Measurements from ENCODE around the gene PLXNB1. TPM values are rescaled to one million over a fixed set of nuclear protein-coding genes. Genes with fewer than 3 reads are reported as not detected.
A peak's percentile ranks its signal among the peaks of the same experiment; 100 is the strongest.

Gene PLXNB1
- total and polyA plus RNA-seq, 2 of the 13 experiments (the other 11 are each of a cell fraction or from before 2014, with no cell fraction given), result 86.0 to 143 TPM

DNA sequence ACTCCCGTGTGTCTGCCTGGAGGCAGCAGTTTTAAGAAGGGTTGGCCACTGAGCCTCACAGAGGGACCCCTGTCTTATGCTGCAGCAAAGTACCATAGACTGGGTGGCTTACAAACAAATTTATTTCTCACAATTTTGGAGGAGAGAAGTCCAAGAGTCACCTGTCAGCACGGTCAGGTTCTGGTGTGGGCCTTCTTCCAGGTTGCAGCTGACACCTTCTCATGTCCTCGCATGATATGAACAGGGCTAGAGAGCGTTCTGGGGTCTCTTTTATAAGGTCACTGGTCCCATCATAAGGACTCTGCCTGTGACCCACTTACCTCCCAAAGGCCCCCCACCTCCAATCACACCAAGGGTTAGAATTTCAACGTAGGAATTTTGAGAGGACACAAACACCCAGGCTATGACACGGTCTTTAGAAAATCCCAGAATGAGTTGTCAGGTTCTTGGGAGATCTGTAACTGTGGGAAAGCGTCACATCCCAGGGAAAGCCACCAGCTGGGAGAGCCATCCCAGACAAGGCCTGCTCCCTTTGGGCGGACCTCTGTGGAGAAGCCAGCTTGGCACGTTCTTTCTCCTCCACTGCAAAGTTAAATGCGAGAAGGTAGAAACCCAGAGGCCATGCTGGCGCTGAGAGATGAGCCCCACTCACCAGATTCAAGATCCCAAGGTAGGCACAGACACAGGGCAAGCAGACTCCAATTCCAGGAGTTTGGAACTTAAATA, 58.1 kb downstream of the PLXNB1 start, which contains the start of gene FBXW12:
Gene FBXW12, plus strand, starts transcription at position 569 of the 726 bp plus-strand sequence. CDS start 549 bp downstream, outside the sequence.
- no peaks in the 10 kb centered on the region for H3K9me3 ChIP-seq (ENCODE audit: low read length)
- H3K4me3 ChIP-seq (replicated peaks in 1 of 3; ENCODE audit: insufficient read depth in 1 of 3, low read depth in 2 of 3, low read length in 3 of 3), result no peak within 1 kb of the TSS
- no TSS peak for BruUV-seq (replicated peaks)
- in situ Hi-C loops (cut with HindIII; ENCODE audit: extremely low pct_ligation_motif_present, low pct_unique_long_range_greater_than_20kb) (no loop called here), intact Hi-C loops (cut with micrococcal nuclease; ENCODE audit: unreplicated experiment) (no loop called here)
- no peak for FAIRE-seq
- ChIA-PET CTCF (ENCODE audit: low intra/inter-chr PET ratio, low total read pairs) (no interaction called here), POLR2A (no interaction called here)
- H3K4me1 ChIP-seq (ENCODE audit: insufficient read depth, low read length), result peaks cover 9% of the 10 kb centered on the region; the same call in 1 of the 2 replicates
- WGBS (ENCODE audit: low lambda C conversion rate), result 45% methylated on average over 11 of the region's 11 CpGs
- no peak within 1 kb of the TSS for H3K9ac ChIP-seq (ENCODE audit: insufficient read depth, low read depth, low read length)
- no peak within 1 kb of the TSS for H2AFZ ChIP-seq (ENCODE audit: low read length)
- peak within 1 kb of the TSS; percentile 20; the same call in 1 of the 2 replicates for H3K4me2 ChIP-seq (ENCODE audit: low read depth, low read length)
- ATAC-seq, result no peak
- TF ChIP-seq, protein P1, sequence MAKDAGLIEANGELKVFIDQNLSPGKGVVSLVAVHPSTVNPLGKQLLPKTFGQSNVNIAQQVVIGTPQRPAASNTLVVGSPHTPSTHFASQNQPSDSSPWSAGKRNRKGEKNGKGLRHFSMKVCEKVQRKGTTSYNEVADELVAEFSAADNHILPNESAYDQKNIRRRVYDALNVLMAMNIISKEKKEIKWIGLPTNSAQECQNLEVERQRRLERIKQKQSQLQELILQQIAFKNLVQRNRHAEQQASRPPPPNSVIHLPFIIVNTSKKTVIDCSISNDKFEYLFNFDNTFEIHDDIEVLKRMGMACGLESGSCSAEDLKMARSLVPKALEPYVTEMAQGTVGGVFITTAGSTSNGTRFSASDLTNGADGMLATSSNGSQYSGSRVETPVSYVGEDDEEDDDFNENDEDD (CRISPR knock-in tag; IDR thresholded peaks at IDR 0.05; ENCODE audit: borderline replicate concordance), result no peak
- TF ChIP-seq ZNF317 (CRISPR knock-in tag; IDR thresholded peaks at IDR 0.05), result no peak
- TF ChIP-seq ZNF333 (CRISPR knock-in tag; IDR thresholded peaks at IDR 0.05; ENCODE audit: borderline replicate concordance), result no peak
- TF ChIP-seq, protein P2, sequence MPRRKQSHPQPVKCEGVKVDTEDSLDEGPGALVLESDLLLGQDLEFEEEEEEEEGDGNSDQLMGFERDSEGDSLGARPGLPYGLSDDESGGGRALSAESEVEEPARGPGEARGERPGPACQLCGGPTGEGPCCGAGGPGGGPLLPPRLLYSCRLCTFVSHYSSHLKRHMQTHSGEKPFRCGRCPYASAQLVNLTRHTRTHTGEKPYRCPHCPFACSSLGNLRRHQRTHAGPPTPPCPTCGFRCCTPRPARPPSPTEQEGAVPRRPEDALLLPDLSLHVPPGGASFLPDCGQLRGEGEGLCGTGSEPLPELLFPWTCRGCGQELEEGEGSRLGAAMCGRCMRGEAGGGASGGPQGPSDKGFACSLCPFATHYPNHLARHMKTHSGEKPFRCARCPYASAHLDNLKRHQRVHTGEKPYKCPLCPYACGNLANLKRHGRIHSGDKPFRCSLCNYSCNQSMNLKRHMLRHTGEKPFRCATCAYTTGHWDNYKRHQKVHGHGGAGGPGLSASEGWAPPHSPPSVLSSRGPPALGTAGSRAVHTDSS (CRISPR knock-in tag; conservative IDR thresholded peaks at IDR 0.05), result no peak
- TF ChIP-seq, protein P3, sequence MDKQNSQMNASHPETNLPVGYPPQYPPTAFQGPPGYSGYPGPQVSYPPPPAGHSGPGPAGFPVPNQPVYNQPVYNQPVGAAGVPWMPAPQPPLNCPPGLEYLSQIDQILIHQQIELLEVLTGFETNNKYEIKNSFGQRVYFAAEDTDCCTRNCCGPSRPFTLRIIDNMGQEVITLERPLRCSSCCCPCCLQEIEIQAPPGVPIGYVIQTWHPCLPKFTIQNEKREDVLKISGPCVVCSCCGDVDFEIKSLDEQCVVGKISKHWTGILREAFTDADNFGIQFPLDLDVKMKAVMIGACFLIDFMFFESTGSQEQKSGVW (CRISPR knock-in tag; IDR thresholded peaks at IDR 0.05; ENCODE audit: borderline replicate concordance), result no peak
- TF ChIP-seq POLR2AphosphoS2 (IDR thresholded peaks at IDR 0.05; ENCODE audit: low read depth, low read length), result no peak
- no peak for TF ChIP-seq MED1 (CRISPR knock-in tag; IDR thresholded peaks at IDR 0.05)
- TF ChIP-seq, protein P4, sequence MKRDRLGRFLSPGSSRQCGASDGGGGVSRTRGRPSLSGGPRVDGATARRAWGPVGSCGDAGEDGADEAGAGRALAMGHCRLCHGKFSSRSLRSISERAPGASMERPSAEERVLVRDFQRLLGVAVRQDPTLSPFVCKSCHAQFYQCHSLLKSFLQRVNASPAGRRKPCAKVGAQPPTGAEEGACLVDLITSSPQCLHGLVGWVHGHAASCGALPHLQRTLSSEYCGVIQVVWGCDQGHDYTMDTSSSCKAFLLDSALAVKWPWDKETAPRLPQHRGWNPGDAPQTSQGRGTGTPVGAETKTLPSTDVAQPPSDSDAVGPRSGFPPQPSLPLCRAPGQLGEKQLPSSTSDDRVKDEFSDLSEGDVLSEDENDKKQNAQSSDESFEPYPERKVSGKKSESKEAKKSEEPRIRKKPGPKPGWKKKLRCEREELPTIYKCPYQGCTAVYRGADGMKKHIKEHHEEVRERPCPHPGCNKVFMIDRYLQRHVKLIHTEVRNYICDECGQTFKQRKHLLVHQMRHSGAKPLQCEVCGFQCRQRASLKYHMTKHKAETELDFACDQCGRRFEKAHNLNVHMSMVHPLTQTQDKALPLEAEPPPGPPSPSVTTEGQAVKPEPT (CRISPR knock-in tag; IDR thresholded peaks at IDR 0.05; ENCODE audit: low read depth), result no peak
- TF ChIP-seq ZNF264 (CRISPR knock-in tag; IDR thresholded peaks at IDR 0.05), result no peak
- TF ChIP-seq, protein P5, sequence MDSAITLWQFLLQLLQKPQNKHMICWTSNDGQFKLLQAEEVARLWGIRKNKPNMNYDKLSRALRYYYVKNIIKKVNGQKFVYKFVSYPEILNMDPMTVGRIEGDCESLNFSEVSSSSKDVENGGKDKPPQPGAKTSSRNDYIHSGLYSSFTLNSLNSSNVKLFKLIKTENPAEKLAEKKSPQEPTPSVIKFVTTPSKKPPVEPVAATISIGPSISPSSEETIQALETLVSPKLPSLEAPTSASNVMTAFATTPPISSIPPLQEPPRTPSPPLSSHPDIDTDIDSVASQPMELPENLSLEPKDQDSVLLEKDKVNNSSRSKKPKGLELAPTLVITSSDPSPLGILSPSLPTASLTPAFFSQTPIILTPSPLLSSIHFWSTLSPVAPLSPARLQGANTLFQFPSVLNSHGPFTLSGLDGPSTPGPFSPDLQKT (CRISPR knock-in tag; IDR thresholded peaks at IDR 0.05; ENCODE audit: borderline replicate concordance), result no peak
- TF ChIP-seq, protein P6, sequence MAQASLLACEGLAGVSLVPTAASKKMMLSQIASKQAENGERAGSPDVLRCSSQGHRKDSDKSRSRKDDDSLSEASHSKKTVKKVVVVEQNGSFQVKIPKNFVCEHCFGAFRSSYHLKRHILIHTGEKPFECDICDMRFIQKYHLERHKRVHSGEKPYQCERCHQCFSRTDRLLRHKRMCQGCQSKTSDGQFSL (CRISPR knock-in tag; IDR thresholded peaks at IDR 0.05), result no peak
- TF ChIP-seq ZNF883 (CRISPR knock-in tag; IDR thresholded peaks at IDR 0.05; ENCODE audit: not compliant biosample characterization), result no peak
- no peak for TF ChIP-seq SCMH1 (CRISPR knock-in tag; IDR thresholded peaks at IDR 0.05; ENCODE audit: borderline replicate concordance)
- TF ChIP-seq KDM2A (CRISPR knock-in tag; IDR thresholded peaks at IDR 0.05; ENCODE audit: borderline replicate concordance, low read depth), result no peak
- no peak for DNase-seq (ENCODE audit: low spot score)
- H3K79me2 ChIP-seq (ENCODE audit: insufficient read depth, low read length), result no peaks in the 10 kb centered on the region
- H3K27ac ChIP-seq (ENCODE audit: extremely low read length, insufficient read depth, low read length), result no peak within 1 kb of the TSS
- H3K27me3 ChIP-seq (ENCODE audit: control insufficient read depth in 1 of 2, insufficient read depth in 2 of 2, low read length in 2 of 2), result peaks cover 0 to 29% of the 10 kb centered on the region in 2 experiments; a peak in 2 of 5 replicates
- H3K36me3 ChIP-seq (replicated peaks in 1 of 2; ENCODE audit: control insufficient read depth in 1 of 2, insufficient read depth in 2 of 2, low read length in 2 of 2), result no peaks in the 10 kb centered on the region
- no peaks in the 10 kb centered on the region for H4K20me1 ChIP-seq (ENCODE audit: insufficient read depth, low read length)

Data from HepG2 (cell line).